BLaER1 (cell line): ENCODE results near the gene BMP10.

Experiments used
- H3K27ac ChIP-seq: shearing (Covaris generic); formaldehyde crosslinking; 2 replicates; pipeline ENCODE4 v1.8.1; 2022
- H3K27me3 ChIP-seq: shearing (Covaris generic); formaldehyde crosslinking; 2 replicates; pipeline ENCODE4 v1.8.1; 2022
- H3K36me3 ChIP-seq: shearing (Covaris generic); formaldehyde crosslinking; 2 replicates; pipeline ENCODE4 v1.8.1; 2022
- H3K4me1 ChIP-seq: shearing (Covaris generic); formaldehyde crosslinking; 2 replicates; pipeline ENCODE4 v1.8.1; 2022
- H3K4me2 ChIP-seq: shearing (Covaris generic); formaldehyde crosslinking; 2 replicates; pipeline ENCODE4 v1.8.1; 2022
- H3K4me3 ChIP-seq: shearing (Covaris generic); formaldehyde crosslinking; 2 replicates; pipeline ENCODE4 v1.8.1; 2022
- H3K9ac ChIP-seq: shearing (Covaris generic); formaldehyde crosslinking; 2 replicates; pipeline ENCODE4 v1.8.1; 2022
- H3K9me3 ChIP-seq: shearing (Covaris generic); formaldehyde crosslinking; 2 replicates; pipeline ENCODE4 v1.8.1; 2022
- H4K20me1 ChIP-seq: shearing (Covaris generic); formaldehyde crosslinking; 2 replicates; pipeline ENCODE4 v1.8.1; 2022
- Cebpa-rat ChIP-seq: shearing (Covaris generic); IDR thresholded peaks from 2 replicates; pipeline ENCODE4 v1.8.1; 2022

BMP10 gene

DNA sequence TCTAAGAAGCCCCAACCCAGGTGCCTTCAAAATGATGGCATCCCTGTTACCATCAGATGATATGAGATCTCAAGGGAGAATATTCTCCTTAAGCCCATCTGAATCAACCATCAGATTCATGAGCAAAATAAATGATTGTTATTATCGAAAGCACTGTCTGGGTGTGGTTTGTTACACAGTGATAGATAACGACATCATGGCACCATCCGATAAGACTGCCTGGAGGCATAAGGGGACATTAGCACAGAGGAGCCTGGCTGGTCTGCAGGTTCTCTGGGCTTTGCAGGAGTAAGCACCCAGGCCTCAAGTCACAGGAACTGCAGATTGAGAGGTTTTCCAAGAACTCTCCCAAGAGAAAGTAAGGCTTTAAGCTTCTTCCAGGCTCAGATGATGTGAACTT lies 15.6 kb downstream of the BMP10 start:
- no peak overlapping the region for H3K9ac ChIP-seq
- H3K27ac ChIP-seq, result no peak overlapping the region
- H3K9me3 ChIP-seq, result no peaks in the 10 kb centered on the region
- H3K36me3 ChIP-seq, result no peaks in the 10 kb centered on the region
- no peak overlapping the region for H3K4me3 ChIP-seq
- H4K20me1 ChIP-seq, result no peaks in the 10 kb centered on the region
- TF ChIP-seq Cebpa-rat, result no peak
- H3K4me2 ChIP-seq, result no peak overlapping the region
- H3K4me1 ChIP-seq, result peaks cover 17% of the 10 kb centered on the region
- H3K27me3 ChIP-seq, result no peaks in the 10 kb centered on the region

DNA sequence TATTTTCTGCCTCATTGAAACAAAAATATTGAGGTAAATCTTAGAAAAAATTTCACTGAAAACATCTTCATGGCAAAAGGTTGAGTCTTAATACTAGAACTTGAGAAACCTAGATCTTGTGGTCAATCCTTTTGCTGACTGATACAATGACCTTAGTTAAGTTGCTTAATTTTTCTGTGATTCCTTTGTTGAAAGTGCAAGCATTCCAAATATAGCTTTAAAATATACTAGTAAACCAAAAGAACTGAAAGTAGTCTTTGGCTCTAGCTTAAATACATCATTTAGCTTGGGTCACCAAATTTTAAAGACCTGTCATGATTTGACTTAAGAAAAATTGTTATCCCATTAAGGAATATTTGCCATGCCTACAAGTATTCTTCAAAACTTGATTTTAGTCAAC lies 16.7 kb downstream of the BMP10 start:
- no peaks in the 10 kb centered on the region for H3K36me3 ChIP-seq
- no peaks in the 10 kb centered on the region for H3K9me3 ChIP-seq
- no peak overlapping the region for H3K4me2 ChIP-seq
- H4K20me1 ChIP-seq, result no peaks in the 10 kb centered on the region
- H3K4me1 ChIP-seq, result peaks cover 17% of the 10 kb centered on the region
- H3K27me3 ChIP-seq, result no peaks in the 10 kb centered on the region
- TF ChIP-seq Cebpa-rat, result no peak
- no peak overlapping the region for H3K9ac ChIP-seq
- H3K4me3 ChIP-seq, result no peak overlapping the region
- H3K27ac ChIP-seq, result no peak overlapping the region

DNA sequence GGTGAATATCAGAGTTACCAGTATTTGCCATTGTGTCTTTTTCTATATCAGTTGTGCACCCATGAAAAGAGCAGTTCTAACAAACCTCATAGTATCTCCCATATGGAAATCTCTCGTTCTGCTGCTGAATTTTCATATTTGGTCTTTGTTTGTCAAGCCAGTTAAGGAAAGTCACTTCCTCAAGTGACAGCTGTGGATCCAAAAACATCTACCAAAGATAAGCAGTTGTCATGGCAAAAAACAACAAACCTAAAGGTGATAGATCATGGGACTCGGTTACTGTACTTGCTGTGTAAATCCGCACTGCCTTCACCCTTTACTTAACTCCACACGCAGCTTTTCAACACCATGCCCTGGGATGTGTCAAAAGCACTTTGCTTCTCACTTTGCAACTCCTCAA lies 17.3 kb downstream of the BMP10 start:
- H3K4me1 ChIP-seq, result peaks cover 17% of the 10 kb centered on the region
- no peak overlapping the region for H3K4me3 ChIP-seq
- no peak overlapping the region for H3K27ac ChIP-seq
- H4K20me1 ChIP-seq, result no peaks in the 10 kb centered on the region
- no peaks in the 10 kb centered on the region for H3K27me3 ChIP-seq
- H3K9me3 ChIP-seq, result no peaks in the 10 kb centered on the region
- no peak overlapping the region for H3K9ac ChIP-seq
- H3K36me3 ChIP-seq, result no peaks in the 10 kb centered on the region
- TF ChIP-seq Cebpa-rat, result no peak
- H3K4me2 ChIP-seq, result no peak overlapping the region

- Histone ChIP-seq H3K9ac (no peak overlapping the region), H3K4me3 (no peak overlapping the region), H3K36me3 (no peaks in the 10 kb centered on the region), H3K9me3 (no peaks in the 10 kb centered on the region), H3K27ac (no peak overlapping the region), H3K4me1 (peaks cover 9% of the 10 kb centered on the region), H3K27me3 (no peaks in the 10 kb centered on the region), H4K20me1 (no peaks in the 10 kb centered on the region), H3K4me2 (no peak overlapping the region)
- TF ChIP-seq Cebpa-rat, result no peak
These were observed 18.2 kb downstream of the BMP10 start for GRCh38 chr2:68853035-68853434.

GRCh38 chr2:68850524-68850923 lies 20.7 kb downstream of the BMP10 start:
- Histone ChIP-seq H4K20me1 (no peaks in the 10 kb centered on the region), H3K27ac (no peak overlapping the region)

GRCh38 chr2:68849579-68850030 lies 21.6 kb downstream of the BMP10 start:
- H3K4me2 ChIP-seq, result no peak overlapping the region
- no peaks in the 10 kb centered on the region for H4K20me1 ChIP-seq
- no peaks in the 10 kb centered on the region for H3K27me3 ChIP-seq
- H3K27ac ChIP-seq, result no peak overlapping the region
- no peak for TF ChIP-seq Cebpa-rat
- H3K4me1 ChIP-seq, result no peaks in the 10 kb centered on the region
- H3K4me3 ChIP-seq, result no peak overlapping the region
- no peaks in the 10 kb centered on the region for H3K36me3 ChIP-seq
- H3K9ac ChIP-seq, result no peak overlapping the region
- no peaks in the 10 kb centered on the region for H3K9me3 ChIP-seq

More at GRCh38 chr2:68850524-68850923, 20.7 kb downstream of the BMP10 start:
- Histone ChIP-seq H3K9me3 (no peaks in the 10 kb centered on the region), H3K4me3 (no peak overlapping the region), H3K4me1 (no peaks in the 10 kb centered on the region), H3K36me3 (no peaks in the 10 kb centered on the region), H3K9ac (no peak overlapping the region), H3K4me2 (no peak overlapping the region), H3K27me3 (no peaks in the 10 kb centered on the region)
- TF ChIP-seq Cebpa-rat, result no peak

- H3K36me3 ChIP-seq, result no peaks in the 10 kb centered on the region
- no peak overlapping the region for H3K4me3 ChIP-seq
- no peaks in the 10 kb centered on the region for H4K20me1 ChIP-seq
- no peak overlapping the region for H3K4me2 ChIP-seq
- H3K9ac ChIP-seq, result no peak overlapping the region
- no peaks in the 10 kb centered on the region for H3K4me1 ChIP-seq
- H3K27me3 ChIP-seq, result no peaks in the 10 kb centered on the region
- no peak for TF ChIP-seq Cebpa-rat
- no peak overlapping the region for H3K27ac ChIP-seq
- no peaks in the 10 kb centered on the region for H3K9me3 ChIP-seq
These were observed 23.4 kb downstream of the BMP10 start for GRCh38 chr2:68847751-68848150.

GRCh38 chr2:68846091-68846490 lies 25.1 kb downstream of the BMP10 start:
- no peaks in the 10 kb centered on the region for H3K27me3 ChIP-seq
- no peak for TF ChIP-seq Cebpa-rat
- H3K9me3 ChIP-seq, result no peaks in the 10 kb centered on the region
- no peaks in the 10 kb centered on the region for H3K36me3 ChIP-seq
- H4K20me1 ChIP-seq, result no peaks in the 10 kb centered on the region
- H3K27ac ChIP-seq, result no peak overlapping the region
- no peak overlapping the region for H3K4me3 ChIP-seq
- no peak overlapping the region for H3K4me2 ChIP-seq
- no peaks in the 10 kb centered on the region for H3K4me1 ChIP-seq
- H3K9ac ChIP-seq, result no peak overlapping the region

DNA sequence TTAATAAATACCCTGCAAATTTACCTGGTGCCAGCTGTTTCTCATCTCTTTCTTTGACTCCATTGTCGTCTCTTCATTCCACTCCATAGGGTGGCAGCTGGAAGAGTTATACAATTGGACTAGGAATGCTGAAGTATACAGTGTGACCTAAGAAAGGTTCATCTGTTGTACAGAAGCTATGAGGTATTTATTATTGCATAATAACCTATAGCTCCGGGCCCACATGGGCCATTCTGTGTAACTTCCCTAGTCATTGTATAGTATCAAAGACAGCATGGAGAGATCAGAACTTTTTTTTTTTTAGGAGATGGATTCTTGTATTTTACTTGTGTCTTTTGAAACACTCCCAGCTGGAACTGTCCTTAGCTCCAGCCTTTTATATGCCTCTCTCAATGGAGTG lies 26.2 kb downstream of the BMP10 start:
- Histone ChIP-seq H3K4me3 (no peak overlapping the region), H3K36me3 (no peaks in the 10 kb centered on the region), H4K20me1 (no peaks in the 10 kb centered on the region), H3K27ac (no peak overlapping the region), H3K9ac (no peak overlapping the region), H3K9me3 (no peaks in the 10 kb centered on the region), H3K27me3 (no peaks in the 10 kb centered on the region), H3K4me2 (no peak overlapping the region), H3K4me1 (no peaks in the 10 kb centered on the region)
- TF ChIP-seq Cebpa-rat, result no peak; the same call in 1 of the 2 replicates

GRCh38 chr2:68839260-68839833 lies 31.9 kb downstream of the BMP10 start:
- Histone ChIP-seq H3K27me3 (no peaks in the 10 kb centered on the region), H4K20me1 (no peaks in the 10 kb centered on the region), H3K4me3 (no peak overlapping the region), H3K4me1 (peaks cover 38% of the 10 kb centered on the region), H3K9ac (no peak overlapping the region), H3K36me3 (no peaks in the 10 kb centered on the region), H3K27ac (no peak overlapping the region), H3K9me3 (peaks cover 12% of the 10 kb centered on the region), H3K4me2 (no peak overlapping the region)
- no peak for TF ChIP-seq Cebpa-rat

- Histone ChIP-seq H3K9me3 (peaks cover 12% of the 10 kb centered on the region), H4K20me1 (no peaks in the 10 kb centered on the region), H3K27ac (no peak overlapping the region), H3K4me3 (no peak overlapping the region), H3K4me2 (no peak overlapping the region), H3K36me3 (no peaks in the 10 kb centered on the region), H3K4me1 (peaks cover 45% of the 10 kb centered on the region), H3K9ac (no peak overlapping the region), H3K27me3 (no peaks in the 10 kb centered on the region)
- no peak for TF ChIP-seq Cebpa-rat
These were observed 32.6 kb downstream of the BMP10 start for GRCh38 chr2:68838641-68839040.
